H1 (cell line): ENCODE data around the gene FRMPD4. TPM values are rescaled to one million over a fixed set of nuclear protein-coding genes. Genes with fewer than 3 reads are reported as not detected.

Source experiments
- CTCF ChIA-PET: fragments of 300-600 bp; sonication (Branson Sonifier 250); formaldehyde crosslinking; loops from one replicate; lab custom pipeline; 2021; ENCODE audit not compliant: partially characterized antibody; lab: Charles Lee
- POLR2A ChIA-PET: fragments of 300-600 bp; sonication (Branson Sonifier 250); formaldehyde crosslinking; loops from one replicate; lab custom pipeline; 2021; ENCODE audit warnings: inconsistent platforms; ENCODE audit not compliant: partially characterized antibody; lab: Charles Lee
- DNase-seq, 2 experiments: peaks; one replicate each; pipeline versions ENCODE4 v3.0.0 to v3.0.0-alpha.2; 2010 to 2022; ENCODE audit warnings: low spot score in 2 of 2, low read depth in 1 of 2, mixed read lengths in 1 of 2
- FAIRE-seq: peaks from 2 replicates; lab custom pipeline; 2011; peaks lifted over from hg19 to GRCh38; lab: Jason Lieb, UNC
- H2AFZ ChIP-seq: 2 replicates; pipeline ENCODE4 v1.8.1; 2012; ENCODE audit warnings: low read length, inconsistent platforms
- H2AK5ac ChIP-seq: 2 replicates; pipeline ENCODE4 v1.6.1; 2013; ENCODE audit warnings: low read depth, low read length
- H2BK120ac ChIP-seq: replicated peaks from 2 replicates; pipeline ENCODE3; 2013; ENCODE audit warnings: low read depth, low read length, inconsistent platforms
- H2BK12ac ChIP-seq: 2 replicates; pipeline ENCODE4 v1.6.1; 2013; ENCODE audit warnings: low read depth, low read length
- H2BK15ac ChIP-seq: 2 replicates; pipeline ENCODE4 v1.6.1; 2013; ENCODE audit warnings: low read length
- H2BK20ac ChIP-seq: 2 replicates; pipeline ENCODE4 v1.6.1; 2013; ENCODE audit warnings: low read length
- H2BK5ac ChIP-seq: 2 replicates; pipeline ENCODE4 v1.6.1; 2013; ENCODE audit warnings: low read depth, low read length
- H3K14ac ChIP-seq: 2 replicates; pipeline ENCODE4 v1.6.1; 2013; ENCODE audit warnings: inconsistent platforms; ENCODE audit not compliant: insufficient read length
- H3K18ac ChIP-seq: 2 replicates; pipeline ENCODE4 v1.6.1; 2013; ENCODE audit warnings: low read length; ENCODE audit errors: extremely low read depth
- H3K23ac ChIP-seq: 2 replicates; pipeline ENCODE4 v1.6.1; 2013; ENCODE audit warnings: inconsistent platforms; ENCODE audit not compliant: insufficient read length
- H3K23me2 ChIP-seq: 2 replicates; pipeline ENCODE4 v1.6.1; 2013; ENCODE audit warnings: low read depth, low read length
- H3K27ac ChIP-seq: 2 replicates; pipeline ENCODE4 v1.6.1; 2011; ENCODE audit warnings: low read depth, low read length, inconsistent platforms
- H3K27me3 ChIP-seq, 4 experiments: replicated peaks in 1 of 4; 1 replicate in 1 of 4; 2 replicates in 3 of 4; pipeline versions ENCODE4 v1.6.1 to v1.8.1; 2011 to 2013; ENCODE audit warnings: low read length in 3 of 4, mild to moderate bottlenecking in 3 of 4, inconsistent platforms in 2 of 4, mixed read lengths in 2 of 4, moderate library complexity in 1 of 4; ENCODE audit not compliant: control insufficient read depth in 3 of 4, insufficient read depth in 3 of 4; ENCODE audit errors: extremely low read depth in 1 of 4
- H3K36me3 ChIP-seq, 4 experiments: 2 replicates each; pipeline versions ENCODE4 v1.6.1 to v1.8.1; 2011 to 2013; ENCODE audit warnings: mild to moderate bottlenecking in 4 of 4, low read length in 3 of 4, moderate library complexity in 2 of 4, control low read depth in 1 of 4, inconsistent platforms in 1 of 4; ENCODE audit not compliant: insufficient read depth in 4 of 4, control insufficient read depth in 2 of 4
- H3K4ac ChIP-seq: replicated peaks from 2 replicates; pipeline ENCODE3; 2013; ENCODE audit warnings: low read length, low read depth, mixed read lengths, inconsistent platforms; ENCODE audit not compliant: insufficient read length
- H3K4me1 ChIP-seq, 4 experiments: replicated peaks in 1 of 4; 1 replicate in 1 of 4; 2 replicates in 3 of 4; pipeline versions ENCODE4 v1.6.1 to v1.8.1; 2011 to 2013; ENCODE audit warnings: low read length in 3 of 4, inconsistent platforms in 2 of 4, mixed read lengths in 1 of 4; ENCODE audit not compliant: insufficient read depth in 4 of 4, control insufficient read depth in 3 of 4
- H3K4me2 ChIP-seq, 2 experiments: 2 replicates each; pipeline versions ENCODE4 v1.6.1 to v1.8.1; 2011 to 2013; ENCODE audit warnings: low read depth in 2 of 2, low read length in 2 of 2, control low read depth in 1 of 2, inconsistent platforms in 1 of 2, mild to moderate bottlenecking in 1 of 2; ENCODE audit not compliant: insufficient read depth in 1 of 2
- H3K4me3 ChIP-seq, 4 experiments: fragments of 200-600, 300-600 bp in 1 of 4; sonication (generic), shearing (Covaris generic), sonication (Bioruptor Twin) in 1 of 4; 2 replicates each; pipeline versions ENCODE4 v1.5.1 to v1.8.1; 2011 to 2016; ENCODE audit warnings: low read length in 4 of 4, low read depth in 3 of 4, control low read depth in 2 of 4, inconsistent platforms in 2 of 4, mild to moderate bottlenecking in 2 of 4, mixed read lengths in 1 of 4, moderate library complexity in 1 of 4; ENCODE audit not compliant: insufficient read depth in 2 of 4; ENCODE audit errors: extremely low read depth in 1 of 4
- H3K56ac ChIP-seq: replicated peaks from 2 replicates; pipeline ENCODE3; 2013; ENCODE audit warnings: low read depth, mild to moderate bottlenecking, mixed read lengths, low read length, inconsistent platforms; ENCODE audit not compliant: insufficient read length
- H3K79me1 ChIP-seq: 2 replicates; pipeline ENCODE4 v1.6.1; 2013; ENCODE audit warnings: low read depth, low read length, control low read depth
- H3K79me2 ChIP-seq, 2 experiments: 2 replicates each; pipeline versions ENCODE4 v1.6.1 to v1.8.1; 2012 to 2013; ENCODE audit warnings: low read length in 2 of 2, mild to moderate bottlenecking in 2 of 2, inconsistent platforms in 1 of 2; ENCODE audit not compliant: insufficient read depth in 2 of 2, control insufficient read depth in 1 of 2
- H3K9ac ChIP-seq, 4 experiments: replicated peaks in 1 of 4; 1 replicate in 1 of 4; 2 replicates in 3 of 4; pipeline versions ENCODE4 v1.6.1 to v1.8.1; 2011 to 2013; ENCODE audit warnings: low read depth in 3 of 4, low read length in 3 of 4, control low read depth in 2 of 4, mild to moderate bottlenecking in 2 of 4, moderate library complexity in 2 of 4, inconsistent platforms in 1 of 4; ENCODE audit errors: extremely low read depth in 1 of 4
- H3K9me3 ChIP-seq, 2 experiments: 2 replicates each; pipeline versions ENCODE4 v1.6.1 to v1.8.1; 2012 to 2013; ENCODE audit warnings: mild to moderate bottlenecking in 2 of 2, moderate library complexity in 2 of 2, control low read depth in 1 of 2, inconsistent platforms in 1 of 2, low read depth in 1 of 2, low read length in 1 of 2, mixed read lengths in 1 of 2; ENCODE audit not compliant: insufficient read depth in 2 of 2
- H4K20me1 ChIP-seq, 2 experiments: replicated peaks in 1 of 2; 2 replicates each; pipeline versions ENCODE3 to v1.8.1; 2011 to 2013; ENCODE audit warnings: inconsistent platforms in 2 of 2, low read length in 2 of 2, mild to moderate bottlenecking in 1 of 2; ENCODE audit not compliant: insufficient read depth in 2 of 2, control insufficient read depth in 1 of 2
- H4K5ac ChIP-seq: 2 replicates; pipeline ENCODE4 v1.6.1; 2013; ENCODE audit warnings: low read length, low read depth, mixed read lengths, inconsistent platforms; ENCODE audit not compliant: insufficient read length
- H4K8ac ChIP-seq: 2 replicates; pipeline ENCODE4 v1.8.0; 2013; ENCODE audit warnings: mild to moderate bottlenecking, moderate library complexity, low read length, inconsistent platforms; ENCODE audit not compliant: insufficient read depth; ENCODE audit errors: extremely low read depth
- H4K91ac ChIP-seq: replicated peaks from 2 replicates; pipeline ENCODE3; 2013; ENCODE audit warnings: low read length, mixed read lengths, inconsistent platforms; ENCODE audit not compliant: insufficient read length
- CTCF ChIP-seq, 3 experiments: IDR thresholded peaks; 1 replicate in 2 of 3; 2 replicates in 1 of 3; pipeline versions ENCODE4 v1.5.1 to v1.6.1; 2011; ENCODE audit warnings: low read length in 3 of 3, mild to moderate bottlenecking in 3 of 3, inconsistent platforms in 2 of 3, low read depth in 1 of 3, moderate library complexity in 1 of 3; ENCODE audit not compliant: insufficient read depth in 1 of 3; ENCODE audit errors: control extremely low read depth in 1 of 3
- GABPA ChIP-seq: IDR thresholded peaks from 2 replicates; pipeline ENCODE4 v1.6.1; 2011; ENCODE audit warnings: mild to moderate bottlenecking, low read length, moderate library complexity, borderline replicate concordance; ENCODE audit not compliant: insufficient read depth
- SIRT6 ChIP-seq: IDR thresholded peaks from one replicate; pipeline ENCODE4 v1.7.1; 2012; ENCODE audit warnings: low read length, inconsistent platforms
- WGBS, 2 experiments: shearing (Covaris generic) in 1 of 2; methylation state at CpG; one replicate each; pipeline versions ENCODE4 v1.1.6 to v1.1.7; 2013 to 2015; ENCODE audit warnings: low lambda C conversion rate in 2 of 2, mixed read lengths in 2 of 2, inconsistent platforms in 1 of 2, low coverage in 1 of 2, missing lambda C conversion rate in 1 of 2; ENCODE audit not compliant: insufficient replicate concordance in 2 of 2, insufficient coverage in 1 of 2, insufficient read length in 1 of 2; ENCODE audit errors: extremely low coverage in 1 of 2, missing lambda C conversion rate in 1 of 2; 5-methylcytosine and 5-hydroxymethylcytosine counted together
- polyA plus RNA-seq, 7 experiments: library from polyadenylated mRNA; depleted of rRNA in 3 of 7; stranded (reverse) in 5 of 7; unstranded in 2 of 7; fragments of >200 nt in 5 of 7; fragments of 200-250 nt in 2 of 7; gene quantifications; 1 replicate in 5 of 7; 2 replicates in 1 of 7; 4 replicates in 1 of 7; pipeline versions ENCODE4 v1.2.1 to v1.2.3, GENCODE V29; 2011 to 2013; ENCODE audit warnings: missing spikeins in 2 of 7, mixed read lengths in 2 of 7
- total RNA-seq: library from RNA; stranded (reverse); fragmentation: NEBNext Ultra II Directional; extraction: Animal tissue kit (Norgen Biotek cat#: 25700); gene quantifications from 2 replicates; pipeline ENCODE4 v1.2.1, GENCODE V29; 2021

The FRMPD4 gene
- total and polyA plus RNA-seq, 2 of the 8 experiments (the other 6 are each of a cell fraction or from before 2014, with no cell fraction given): 0.02 to 0.37 TPM

GRCh38 chrX:12548746-12549145 lies 410.5 kb downstream of the FRMPD4 start:
- Histone ChIP-seq H3K36me3 (no peaks in the 10 kb centered on the region), H2AFZ (no peak overlapping the region), H3K79me2 (no peaks in the 10 kb centered on the region), H3K4me3 (no peak overlapping the region), H4K5ac (no peak overlapping the region), H3K4me1 (no peaks in the 10 kb centered on the region), H3K4me2 (no peak overlapping the region), H3K56ac (no peak overlapping the region), H3K79me1 (no peaks in the 10 kb centered on the region), H3K27ac (no peak overlapping the region), H2BK12ac (no peak overlapping the region), H4K8ac (no peak overlapping the region), H2AK5ac (no peak overlapping the region), H3K27me3 (no peaks in the 10 kb centered on the region), H3K9ac (no peak overlapping the region), H2BK120ac (no peak overlapping the region), H2BK5ac (no peak overlapping the region), H3K9me3 (no peaks in the 10 kb centered on the region), H3K14ac (no peak overlapping the region), H3K4ac (no peak overlapping the region), H2BK20ac (no peak overlapping the region), H3K18ac (no peak overlapping the region)
- DNase-seq: peak in 1 of 2 experiments; percentile 50
- ChIA-PET POLR2A (no interaction called here), CTCF (interaction anchor here (0.6 to 1.8 kb wide), 2 partner anchors 223 to 1617 kb away, joined by 3 to 6 read pairs; no protein-coding TSS in a partner anchor)
- peak; percentile 55 for FAIRE-seq
- no peak for TF ChIP-seq GABPA
- no peak for TF ChIP-seq CTCF (IDR thresholded peaks at IDR 0.05; ENCODE audit: control extremely low read depth in 1 of 3, insufficient read depth in 1 of 3, low read depth in 1 of 3, low read length in 3 of 3)
- no peak for TF ChIP-seq SIRT6
- TF ChIP-seq, all 59 proteins: peak for 0
- Histone ChIP-seq H3K23ac (no peak overlapping the region), H2BK15ac (no peak overlapping the region), H4K20me1 (no peaks in the 10 kb centered on the region), H3K23me2 (no peaks in the 10 kb centered on the region), H4K91ac (no peak overlapping the region)
- WGBS, 2 experiments: 60% methylated on average over 1 of the region's 1 CpG; no CpG with 5 or more reads in 1 of the 2 experiments
